Limb (tissue), 2 donors: ENCODE results near the gene C1orf122.

ENCODE experiments used
- DNase-seq, 2 donors: peaks; one replicate each; pipeline ENCODE4 v3.0.0-alpha.2; 2016; ENCODE audit errors: extremely low spot score in 2 of 2

The C1orf122 gene

GRCh38 chr1:37845049-37845646, 37.6 kb downstream of the C1orf122 start:
- DNase-seq, result no peak

- no peak for DNase-seq
These were observed 38.2 kb downstream of the C1orf122 start for GRCh38 chr1:37845786-37846185.

GRCh38 chr1:37846647-37847339, 39.2 kb downstream of the C1orf122 start:
- no peak for DNase-seq

GRCh38 chr1:37849480-37849879, 41.9 kb downstream of the C1orf122 start:
- DNase-seq, result no peak

GRCh38 chr1:37850352-37850955, 42.9 kb downstream of the C1orf122 start:
- DNase-seq, result no peak

GRCh38 chr1:37851262-37851661, 43.7 kb downstream of the C1orf122 start:
- DNase-seq, result no peak

GRCh38 chr1:37851782-37852210, 44.2 kb downstream of the C1orf122 start:
- no peak for DNase-seq

GRCh38 chr1:37853157-37853556, 45.6 kb downstream of the C1orf122 start:
- DNase-seq, result no peak

- no peak for DNase-seq
These were observed 46.8 kb downstream of the C1orf122 start for GRCh38 chr1:37854406-37854805.
